NK-92 (cell line): ENCODE measurements around the gene SCFD1.
"Not testable (repeated sequence)": the region's sequence is repeated elsewhere in the genome, so short reads cannot be mapped to it uniquely, and the experiment has no call there.

Experiments used
- DNase-seq: peaks from one replicate; lab custom pipeline; 2025; ENCODE audit not compliant: unreplicated experiment; lab: John Stamatoyannopoulos, UW

The SCFD1 gene

DNA sequence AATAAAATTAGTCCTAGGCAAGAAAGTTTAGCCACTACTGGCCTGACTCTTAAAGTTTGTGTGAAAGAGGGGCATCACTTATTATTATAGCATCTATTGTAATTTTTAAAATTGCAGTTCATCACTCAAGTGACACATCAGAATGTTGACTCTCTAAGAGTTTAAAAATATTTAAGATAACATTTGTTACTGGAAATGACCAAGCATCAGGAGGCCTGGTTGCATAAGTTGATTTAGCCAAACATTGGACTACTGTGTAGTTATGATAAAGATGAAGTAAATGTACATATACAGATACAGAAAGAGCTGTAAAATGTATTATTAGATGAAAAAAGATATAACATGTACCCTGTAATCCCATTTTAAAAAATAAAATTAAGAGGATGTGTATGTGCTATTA, 47.5 kb downstream of the SCFD1 start:
- no peak for DNase-seq

DNA sequence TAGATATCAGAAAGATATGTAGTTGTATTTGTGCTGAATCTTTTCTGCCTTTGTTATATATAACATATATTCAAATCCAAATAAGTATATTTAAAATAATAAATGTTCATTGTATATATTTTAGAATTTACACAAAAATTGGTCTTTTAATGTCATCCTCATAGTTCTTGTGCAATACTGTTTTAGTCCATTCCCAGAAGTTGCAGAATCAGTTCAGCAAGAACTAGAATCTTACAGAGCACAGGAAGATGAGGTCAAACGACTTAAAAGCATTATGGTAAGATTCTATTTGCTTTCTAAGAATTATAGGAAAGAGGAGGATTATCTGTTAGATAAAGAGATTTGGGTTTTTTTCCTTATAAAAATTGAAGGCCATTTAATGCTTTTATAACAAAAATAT, 51.0 kb downstream of the SCFD1 start:
- DNase-seq = no peak

GRCh38 chr14:30678926-30679431, 56.9 kb downstream of the SCFD1 start:
- DNase-seq = no peak

GRCh38 chr14:30680036-30680435, 57.9 kb downstream of the SCFD1 start:
- DNase-seq = no peak

DNA sequence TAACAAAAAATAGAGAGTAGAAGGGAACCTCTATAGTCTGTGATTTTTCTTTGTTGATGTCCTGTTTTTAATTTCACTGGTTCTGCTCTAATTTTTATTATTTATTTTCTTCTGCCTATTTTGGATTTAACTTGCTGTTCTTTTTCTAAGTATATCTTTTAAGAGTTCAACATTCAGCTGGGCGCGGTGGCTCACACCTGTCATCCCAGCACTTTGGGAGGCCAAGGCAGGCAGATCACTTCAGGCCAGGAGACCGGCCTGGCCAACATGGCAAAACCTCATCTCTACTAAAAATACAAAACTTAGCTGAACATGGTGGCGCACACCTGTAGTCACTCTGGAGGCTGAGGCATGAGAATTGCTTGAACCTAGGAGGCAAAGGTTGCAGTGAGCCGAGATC, 58.7 kb downstream of the SCFD1 start:
- not testable (repeated sequence) for DNase-seq

DNA sequence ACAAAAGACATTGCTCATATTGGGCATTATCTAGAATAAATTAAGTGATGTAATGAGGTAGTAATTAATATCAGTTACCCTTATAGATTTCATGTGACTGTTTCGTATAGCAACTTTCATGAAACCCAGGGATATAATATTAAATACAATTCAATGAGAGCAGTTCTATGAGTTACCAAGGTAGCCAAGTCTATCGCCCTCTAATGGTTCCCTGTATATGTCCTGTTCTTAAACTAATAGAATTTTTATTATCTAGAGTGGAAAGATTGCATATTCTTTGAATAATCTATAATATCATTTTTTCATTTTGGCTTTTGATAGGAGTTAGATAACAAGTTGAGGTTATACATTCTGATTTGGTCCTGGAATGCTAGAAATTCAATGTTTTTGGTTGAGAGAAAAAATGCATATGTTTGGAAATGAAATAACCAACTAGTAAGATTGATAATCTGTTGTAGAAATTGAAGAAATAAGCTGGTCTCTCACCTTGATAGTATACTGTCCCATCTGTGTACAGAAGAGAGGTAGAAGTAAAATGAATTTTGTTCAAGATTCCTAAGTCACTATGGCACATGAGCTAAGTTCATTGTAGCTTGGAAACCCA, 59.7 kb downstream of the SCFD1 start:
- no peak for DNase-seq

DNA sequence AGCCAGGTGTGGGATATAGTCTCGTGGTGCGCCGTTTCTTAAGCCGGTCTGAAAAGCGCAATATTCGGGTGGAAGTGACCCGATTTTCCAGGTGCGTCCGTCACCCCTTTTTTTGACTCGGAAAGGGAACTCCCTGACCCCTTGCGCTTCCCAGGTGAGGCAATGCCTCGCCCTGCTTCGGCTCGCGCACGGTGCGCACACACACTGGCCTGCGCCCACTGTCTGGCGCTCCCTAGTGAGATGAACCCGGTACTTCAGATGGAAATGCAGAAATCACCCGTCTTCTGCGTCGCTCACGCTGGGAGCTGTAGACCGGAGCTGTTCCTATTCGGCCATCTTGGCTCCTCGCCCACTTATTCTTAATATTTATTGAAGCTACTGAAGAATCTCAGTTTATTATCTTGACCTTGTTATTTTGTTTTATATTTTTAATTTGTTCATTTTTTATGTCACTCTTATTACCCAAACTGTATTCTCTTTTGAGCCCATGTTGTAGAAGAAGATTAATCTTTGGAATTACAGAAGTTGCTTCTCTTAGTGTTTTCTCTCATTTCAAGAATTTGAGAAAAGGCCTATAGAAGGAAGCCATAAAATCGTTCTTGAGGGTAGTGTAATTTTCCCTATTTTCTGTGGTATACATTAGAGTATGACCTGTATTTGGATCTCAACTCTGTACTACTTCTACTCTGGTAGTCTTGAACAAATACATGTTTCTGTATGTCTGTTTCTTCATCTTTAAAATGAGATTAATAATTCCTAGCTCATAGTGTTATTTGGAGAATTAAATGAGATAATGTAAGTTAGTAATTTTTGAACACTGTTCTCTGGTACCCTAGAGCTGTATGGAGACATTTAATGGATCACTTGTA, 68.6 kb downstream of the SCFD1 start:
- not testable (repeated sequence) for DNase-seq

DNA sequence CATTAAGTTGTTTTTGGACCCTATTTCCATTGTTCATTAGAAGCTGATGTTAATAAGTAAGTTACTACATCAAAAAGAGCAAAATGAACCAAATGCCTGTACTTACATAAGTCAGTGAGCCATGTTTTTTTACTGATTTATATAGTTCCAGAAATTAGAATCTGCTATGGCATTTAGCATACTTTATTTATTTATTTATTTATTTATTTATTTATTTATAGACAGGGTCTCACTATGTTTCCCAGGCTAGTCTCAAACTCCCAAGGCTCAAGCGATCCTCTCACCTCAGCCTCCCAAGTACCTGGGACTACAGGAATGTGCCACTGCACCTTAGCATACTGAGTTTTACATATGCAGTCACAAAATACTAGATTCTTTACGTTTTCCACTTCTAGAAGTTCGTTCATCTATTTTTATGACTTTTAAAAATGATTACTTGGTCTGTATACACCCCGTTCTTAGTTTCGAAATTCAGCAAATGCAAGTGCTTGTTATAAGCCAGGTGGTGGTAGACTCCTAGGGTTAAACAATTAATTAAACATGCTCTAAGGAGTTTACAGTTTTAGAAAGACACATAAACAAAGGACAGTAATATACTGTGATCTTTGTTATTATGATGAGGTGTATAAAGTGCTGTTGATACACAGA, 69.8 kb downstream of the SCFD1 start:
- DNase-seq = no peak

DNA sequence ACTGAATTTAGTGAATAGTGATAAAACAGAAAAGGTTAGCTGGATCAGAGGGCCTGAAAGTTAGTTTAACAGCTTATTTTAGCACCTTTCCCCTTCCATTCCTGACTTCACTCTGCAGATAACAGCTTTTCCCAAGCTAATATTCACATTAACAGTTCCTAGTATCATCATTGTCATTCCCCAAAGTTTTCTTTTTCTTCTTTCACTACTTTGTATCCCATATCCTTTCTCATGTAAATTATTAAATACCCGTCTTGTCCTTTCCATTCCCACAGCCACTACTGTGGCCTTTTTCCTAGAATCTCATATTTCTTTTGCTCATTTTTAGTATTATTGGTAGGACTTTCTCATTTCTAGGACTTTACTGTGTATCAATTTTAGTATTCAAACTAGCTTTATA, 70.5 kb downstream of the SCFD1 start:
- DNase-seq = no peak

DNA sequence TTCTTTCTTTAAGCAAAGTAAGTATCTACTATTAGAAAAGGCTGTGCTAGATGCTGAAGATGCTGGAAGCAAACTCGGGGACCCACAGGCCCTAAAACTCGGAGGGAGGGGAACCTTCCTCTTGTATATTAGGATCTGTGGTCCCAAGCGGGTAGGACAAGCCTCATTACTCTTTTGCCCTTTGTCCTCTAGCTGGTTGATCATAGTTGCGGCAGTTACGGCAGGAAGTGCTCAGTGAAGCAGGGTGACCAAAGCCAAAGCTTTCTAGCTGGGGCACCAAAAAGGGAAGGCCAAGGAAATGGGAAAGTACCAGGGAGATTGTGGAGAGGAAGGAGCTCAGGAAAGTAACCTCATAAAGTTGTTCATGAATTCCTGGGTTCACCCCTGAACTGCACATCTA, 76.3 kb downstream of the SCFD1 start:
- DNase-seq = no peak

DNA sequence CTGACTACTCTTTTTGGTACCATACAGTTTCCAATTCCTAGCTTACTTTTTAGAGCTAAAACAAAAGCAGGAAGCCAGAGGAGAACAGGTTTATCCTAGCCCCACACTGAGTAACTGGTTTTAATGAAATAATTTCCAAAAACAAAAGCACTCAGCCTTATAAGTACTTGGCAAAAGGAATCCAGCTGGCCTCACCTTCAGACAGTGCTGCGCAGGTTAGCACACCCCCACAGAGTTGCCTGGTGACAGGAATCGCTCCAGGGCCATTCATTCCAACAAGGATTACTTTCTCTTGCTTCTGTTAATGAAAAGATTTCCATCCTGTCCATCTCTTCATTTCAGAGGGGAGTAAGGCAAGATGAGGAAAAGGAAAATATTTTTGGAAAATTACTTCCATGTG, 84.6 kb downstream of the SCFD1 start:
- DNase-seq = no peak

DNA sequence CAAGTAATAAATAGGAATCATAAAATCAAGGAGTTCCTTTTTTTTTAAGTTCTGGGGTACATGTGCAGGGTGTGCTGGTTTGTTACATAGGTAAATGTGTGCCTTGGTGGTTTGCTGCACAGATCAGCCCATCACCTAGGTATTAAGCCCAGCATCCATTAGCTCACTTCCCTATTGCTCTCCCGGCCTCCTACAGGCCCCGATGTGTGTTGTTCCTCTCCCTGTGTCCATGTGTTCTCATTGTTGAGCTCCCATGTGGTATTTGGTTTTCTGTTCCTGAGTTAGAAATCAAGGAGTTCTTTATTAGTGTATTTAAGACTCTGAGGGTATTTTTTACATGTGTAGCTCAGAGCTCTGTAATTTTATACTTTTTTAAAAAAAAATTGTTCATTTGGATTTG, 86.0 kb downstream of the SCFD1 start:
- DNase-seq = no peak

DNA sequence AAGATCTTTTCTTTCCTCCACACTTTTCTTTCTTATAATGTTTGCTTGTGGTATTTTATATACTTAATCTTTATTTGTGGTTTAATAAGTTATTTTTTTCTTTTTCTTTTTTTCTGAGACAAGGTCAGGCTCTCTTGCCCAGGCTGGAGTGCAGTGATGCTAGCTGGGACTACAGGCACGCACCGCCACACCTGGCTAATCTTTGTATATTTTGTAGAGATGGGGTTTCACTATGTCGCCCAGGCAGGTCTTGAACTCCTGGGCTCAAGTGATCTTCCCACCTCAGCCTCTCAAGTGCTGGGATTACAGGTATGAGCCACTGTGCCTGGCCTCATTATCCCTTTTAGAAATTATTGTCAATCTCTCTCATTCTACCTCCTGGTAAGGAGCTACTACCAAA, 87.1 kb downstream of the SCFD1 start:
- no peak for DNase-seq

GRCh38 chr14:30710876-30711275, 88.8 kb downstream of the SCFD1 start:
- DNase-seq = no peak

DNA sequence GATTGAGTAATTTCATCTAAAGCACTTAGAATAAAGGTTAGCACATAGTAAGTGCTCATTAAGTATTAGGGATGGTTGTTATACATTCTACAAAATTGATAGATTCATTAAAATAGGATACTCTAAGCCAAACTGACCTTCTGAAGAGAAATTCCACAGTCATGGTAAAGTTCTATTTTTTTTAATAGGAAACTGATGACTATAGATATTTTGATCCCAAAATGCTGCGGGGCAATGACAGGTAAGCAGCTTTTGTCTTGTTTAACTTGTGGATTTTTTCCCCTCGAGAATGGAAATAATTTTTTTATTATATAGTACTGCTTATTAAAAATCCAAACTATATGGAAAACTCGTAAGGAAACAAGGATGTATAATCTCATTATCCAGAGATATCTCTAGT, 97.0 kb downstream of the SCFD1 start:
- DNase-seq = no peak

DNA sequence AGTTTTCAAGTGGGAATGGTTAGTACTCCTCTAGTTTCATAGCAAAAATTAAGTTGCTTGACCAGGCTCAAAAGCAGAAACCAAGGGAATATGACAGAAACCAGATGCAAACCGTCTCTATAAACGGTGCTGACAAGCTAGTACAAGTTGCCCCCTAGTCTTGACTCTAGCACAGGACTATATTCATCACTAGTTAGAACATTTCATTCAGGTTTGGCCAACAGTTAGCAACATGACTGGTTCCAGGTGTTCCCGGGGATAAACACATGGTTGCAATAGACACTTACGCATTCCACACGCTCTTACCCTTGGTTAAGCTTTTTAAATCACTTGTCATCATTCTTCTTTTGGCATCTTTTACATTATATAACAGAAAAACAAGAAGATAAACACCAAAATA, 103.6 kb downstream of the SCFD1 start:
- DNase-seq = no peak

- DNase-seq = no peak
These were observed 106.4 kb downstream of the SCFD1 start for GRCh38 chr14:30728471-30728870.

DNA sequence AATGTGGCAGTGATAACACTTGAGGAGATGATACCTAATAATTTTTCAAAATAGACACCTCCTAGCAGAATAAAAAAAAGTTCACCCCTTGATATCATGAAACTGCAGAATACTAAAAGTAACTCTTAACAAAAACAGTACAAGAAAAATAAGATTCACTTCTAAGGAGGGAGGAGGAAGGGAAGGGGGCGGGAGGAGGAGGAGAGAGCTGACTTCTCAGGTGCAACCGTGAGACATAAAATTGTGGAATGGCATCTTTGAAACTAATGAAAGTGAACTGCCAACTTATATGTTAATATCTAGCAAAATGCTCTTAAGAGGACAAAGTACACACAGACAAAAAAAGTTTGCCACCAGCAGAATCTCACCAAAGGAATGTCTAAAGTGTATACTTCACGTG, 115.8 kb downstream of the SCFD1 start:
- no peak for DNase-seq

DNA sequence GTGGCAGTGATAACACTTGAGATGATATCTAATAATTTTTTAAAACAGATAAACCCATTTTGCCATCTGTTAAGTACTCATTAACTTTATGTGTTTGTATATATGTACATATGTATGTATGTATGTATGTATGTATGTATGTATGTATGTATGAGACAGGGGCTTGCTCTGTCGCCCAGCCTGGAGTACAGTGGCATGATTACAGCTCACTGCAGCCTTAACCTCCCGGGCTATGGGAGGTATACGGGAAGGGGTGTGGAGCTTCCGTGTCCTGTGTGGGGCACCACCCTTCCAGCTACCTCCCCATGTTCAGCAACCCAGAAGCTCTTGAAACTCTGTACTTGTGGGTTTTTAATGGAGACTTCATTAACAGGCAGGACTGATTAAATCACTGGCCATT, 116.9 kb downstream of the SCFD1 start:
- DNase-seq = no peak

GRCh38 chr14:30748343-30748742, 126.2 kb downstream of the SCFD1 start:
- DNase-seq = no peak

DNA sequence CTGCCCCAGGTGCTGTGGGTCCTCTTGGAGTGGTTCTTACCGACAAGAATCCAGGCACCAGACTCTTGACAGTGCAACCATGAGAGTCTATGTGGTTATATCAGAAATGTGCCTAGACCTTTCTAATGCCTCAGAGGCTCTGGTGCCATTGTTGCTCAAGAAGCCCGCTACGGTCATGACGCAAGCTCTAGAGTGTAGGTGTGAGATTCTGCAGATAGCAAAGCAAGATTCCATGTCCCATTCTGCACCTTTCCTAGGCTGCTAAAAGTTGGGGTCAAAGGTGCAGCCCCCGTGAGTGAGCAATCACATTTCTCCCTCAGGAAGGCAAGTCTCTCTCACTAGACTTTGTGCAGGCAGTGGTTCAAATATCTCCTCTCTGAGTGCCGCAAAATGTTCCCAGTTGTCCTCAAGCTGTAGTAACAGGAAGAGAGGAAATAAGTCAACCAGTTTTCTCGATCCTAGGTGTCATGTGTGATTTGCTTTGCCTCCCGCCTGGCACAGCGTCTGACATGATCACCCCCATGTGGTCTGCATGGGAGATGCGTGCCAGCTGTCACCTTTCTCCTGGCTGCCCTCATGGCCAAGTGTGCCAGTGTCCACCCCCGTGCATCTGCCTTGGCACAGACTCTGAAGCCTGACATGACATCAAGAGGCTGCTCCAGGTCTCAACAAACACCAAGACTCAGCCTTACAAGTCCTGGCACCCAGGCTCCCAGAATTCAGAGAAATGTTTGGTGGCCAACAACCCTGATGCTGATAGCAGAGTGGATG, 129.7 kb downstream of the SCFD1 start:
- DNase-seq = no peak
